GM23338 (cell line): Measurements from ENCODE around the gene NEO1.

Experiments used
- EZH2 ChIP-seq: fragments of 200-600 bp; sonication (generic); IDR thresholded peaks from one replicate; pipeline ENCODE4 v1.8.0; 2017; ENCODE audit warnings: antibody characterized with exemption, mild to moderate bottlenecking, low read depth; ENCODE audit not compliant: unreplicated experiment
- EZH2phosphoT487 ChIP-seq: fragments of 200-600 bp; sonication (generic); IDR thresholded peaks from one replicate; pipeline ENCODE4 v1.8.1; 2018; ENCODE audit warnings: antibody characterized with exemption; ENCODE audit not compliant: unreplicated experiment
- JUNB ChIP-seq: IDR thresholded peaks from one replicate; pipeline ENCODE4 v1.6.1; 2016; ENCODE audit warnings: antibody characterized with exemption; ENCODE audit not compliant: unreplicated experiment
- POLR2AphosphoS5 ChIP-seq: IDR thresholded peaks from 2 replicates; pipeline ENCODE4 v1.6.1; 2016; ENCODE audit warnings: antibody characterized with exemption, low read depth
- TF ChIP-seq, protein P1 (sequence below), 2 experiments: fragments of 200-600 bp in 1 of 2; sonication (generic) in 1 of 2; conservative IDR thresholded peaks; 2 replicates each; pipeline versions ENCODE4 v1.5.1 to v1.6.1; 2016 to 2017; ENCODE audit warnings: antibody characterized with exemption in 2 of 2, low read depth in 2 of 2, mild to moderate bottlenecking in 2 of 2, moderate library complexity in 1 of 2
- TF ChIP-seq, protein P2 (sequence below): IDR thresholded peaks from 2 replicates; pipeline ENCODE4 v1.6.1; 2016; ENCODE audit warnings: antibody characterized with exemption
- TF ChIP-seq, protein P3 (sequence below): IDR thresholded peaks from one replicate; pipeline ENCODE4 v1.6.1; 2018; ENCODE audit warnings: antibody characterized with exemption; ENCODE audit not compliant: unreplicated experiment

DNA sequence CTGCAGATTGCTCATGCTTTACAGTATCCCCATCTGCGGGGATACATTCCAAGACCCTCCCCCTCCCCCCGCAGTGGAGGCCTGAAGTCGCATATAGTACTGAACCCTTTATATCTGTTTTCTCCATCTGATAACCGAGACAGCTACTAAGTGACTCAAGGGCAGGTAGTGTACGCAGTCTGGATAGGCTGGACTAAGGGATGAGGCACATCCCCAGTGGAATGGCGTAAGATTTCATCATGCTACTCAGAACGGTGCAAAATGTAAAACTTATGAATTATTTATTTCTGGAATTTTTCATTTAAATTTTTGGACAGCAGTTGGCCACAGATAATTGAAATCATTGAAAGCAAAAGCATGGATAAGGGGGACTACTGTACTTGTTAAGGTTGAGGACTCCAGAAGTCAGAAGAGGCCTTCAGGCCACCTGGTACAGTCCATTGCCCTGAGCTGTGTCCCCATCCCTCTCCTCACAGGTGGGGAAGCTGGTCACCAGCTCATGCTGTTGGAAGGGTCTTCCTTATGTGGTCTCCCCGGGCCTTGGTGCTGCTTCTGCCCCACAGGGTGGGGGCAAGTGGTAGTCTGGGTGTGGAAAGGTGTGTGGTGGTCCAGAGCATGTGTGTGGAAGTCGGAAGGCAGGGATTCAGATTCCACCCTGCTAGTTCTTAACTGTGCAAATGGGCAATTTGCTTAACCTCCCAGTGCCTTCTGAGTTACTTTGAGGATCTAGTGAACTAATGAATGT, 244.5 kb downstream of the NEO1 start:
- TF ChIP-seq, protein P1, sequence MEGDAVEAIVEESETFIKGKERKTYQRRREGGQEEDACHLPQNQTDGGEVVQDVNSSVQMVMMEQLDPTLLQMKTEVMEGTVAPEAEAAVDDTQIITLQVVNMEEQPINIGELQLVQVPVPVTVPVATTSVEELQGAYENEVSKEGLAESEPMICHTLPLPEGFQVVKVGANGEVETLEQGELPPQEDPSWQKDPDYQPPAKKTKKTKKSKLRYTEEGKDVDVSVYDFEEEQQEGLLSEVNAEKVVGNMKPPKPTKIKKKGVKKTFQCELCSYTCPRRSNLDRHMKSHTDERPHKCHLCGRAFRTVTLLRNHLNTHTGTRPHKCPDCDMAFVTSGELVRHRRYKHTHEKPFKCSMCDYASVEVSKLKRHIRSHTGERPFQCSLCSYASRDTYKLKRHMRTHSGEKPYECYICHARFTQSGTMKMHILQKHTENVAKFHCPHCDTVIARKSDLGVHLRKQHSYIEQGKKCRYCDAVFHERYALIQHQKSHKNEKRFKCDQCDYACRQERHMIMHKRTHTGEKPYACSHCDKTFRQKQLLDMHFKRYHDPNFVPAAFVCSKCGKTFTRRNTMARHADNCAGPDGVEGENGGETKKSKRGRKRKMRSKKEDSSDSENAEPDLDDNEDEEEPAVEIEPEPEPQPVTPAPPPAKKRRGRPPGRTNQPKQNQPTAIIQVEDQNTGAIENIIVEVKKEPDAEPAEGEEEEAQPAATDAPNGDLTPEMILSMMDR (conservative IDR thresholded peaks at IDR 0.05; ENCODE audit: low read depth in 2 of 2), result no peak
- TF ChIP-seq EZH2phosphoT487 (no peak), JUNB (no peak), EZH2 (no peak), POLR2AphosphoS5 (no peak)
- TF ChIP-seq, protein P2, sequence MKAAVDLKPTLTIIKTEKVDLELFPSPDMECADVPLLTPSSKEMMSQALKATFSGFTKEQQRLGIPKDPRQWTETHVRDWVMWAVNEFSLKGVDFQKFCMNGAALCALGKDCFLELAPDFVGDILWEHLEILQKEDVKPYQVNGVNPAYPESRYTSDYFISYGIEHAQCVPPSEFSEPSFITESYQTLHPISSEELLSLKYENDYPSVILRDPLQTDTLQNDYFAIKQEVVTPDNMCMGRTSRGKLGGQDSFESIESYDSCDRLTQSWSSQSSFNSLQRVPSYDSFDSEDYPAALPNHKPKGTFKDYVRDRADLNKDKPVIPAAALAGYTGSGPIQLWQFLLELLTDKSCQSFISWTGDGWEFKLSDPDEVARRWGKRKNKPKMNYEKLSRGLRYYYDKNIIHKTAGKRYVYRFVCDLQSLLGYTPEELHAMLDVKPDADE, result no peak
- TF ChIP-seq, protein P3, sequence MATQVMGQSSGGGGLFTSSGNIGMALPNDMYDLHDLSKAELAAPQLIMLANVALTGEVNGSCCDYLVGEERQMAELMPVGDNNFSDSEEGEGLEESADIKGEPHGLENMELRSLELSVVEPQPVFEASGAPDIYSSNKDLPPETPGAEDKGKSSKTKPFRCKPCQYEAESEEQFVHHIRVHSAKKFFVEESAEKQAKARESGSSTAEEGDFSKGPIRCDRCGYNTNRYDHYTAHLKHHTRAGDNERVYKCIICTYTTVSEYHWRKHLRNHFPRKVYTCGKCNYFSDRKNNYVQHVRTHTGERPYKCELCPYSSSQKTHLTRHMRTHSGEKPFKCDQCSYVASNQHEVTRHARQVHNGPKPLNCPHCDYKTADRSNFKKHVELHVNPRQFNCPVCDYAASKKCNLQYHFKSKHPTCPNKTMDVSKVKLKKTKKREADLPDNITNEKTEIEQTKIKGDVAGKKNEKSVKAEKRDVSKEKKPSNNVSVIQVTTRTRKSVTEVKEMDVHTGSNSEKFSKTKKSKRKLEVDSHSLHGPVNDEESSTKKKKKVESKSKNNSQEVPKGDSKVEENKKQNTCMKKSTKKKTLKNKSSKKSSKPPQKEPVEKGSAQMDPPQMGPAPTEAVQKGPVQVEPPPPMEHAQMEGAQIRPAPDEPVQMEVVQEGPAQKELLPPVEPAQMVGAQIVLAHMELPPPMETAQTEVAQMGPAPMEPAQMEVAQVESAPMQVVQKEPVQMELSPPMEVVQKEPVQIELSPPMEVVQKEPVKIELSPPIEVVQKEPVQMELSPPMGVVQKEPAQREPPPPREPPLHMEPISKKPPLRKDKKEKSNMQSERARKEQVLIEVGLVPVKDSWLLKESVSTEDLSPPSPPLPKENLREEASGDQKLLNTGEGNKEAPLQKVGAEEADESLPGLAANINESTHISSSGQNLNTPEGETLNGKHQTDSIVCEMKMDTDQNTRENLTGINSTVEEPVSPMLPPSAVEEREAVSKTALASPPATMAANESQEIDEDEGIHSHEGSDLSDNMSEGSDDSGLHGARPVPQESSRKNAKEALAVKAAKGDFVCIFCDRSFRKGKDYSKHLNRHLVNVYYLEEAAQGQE, result no peak
